HG03060 (cell line): Measurements from ENCODE around the gene THEMIS2.
A peak's percentile ranks its signal among the peaks of the same experiment; 100 is the strongest.
"Not testable (repeated sequence)": the region's sequence is repeated elsewhere in the genome, so short reads cannot be mapped to it uniquely, and the experiment has no call there.

Experiments
- ATAC-seq: cut with Tn5 transposase; IDR thresholded peaks from one replicate; pipeline ENCODE4 v1.9.1; 2021; ENCODE audit warnings: low read depth, moderate number of reproducible peaks; ENCODE audit not compliant: unreplicated experiment

Gene THEMIS2

DNA sequence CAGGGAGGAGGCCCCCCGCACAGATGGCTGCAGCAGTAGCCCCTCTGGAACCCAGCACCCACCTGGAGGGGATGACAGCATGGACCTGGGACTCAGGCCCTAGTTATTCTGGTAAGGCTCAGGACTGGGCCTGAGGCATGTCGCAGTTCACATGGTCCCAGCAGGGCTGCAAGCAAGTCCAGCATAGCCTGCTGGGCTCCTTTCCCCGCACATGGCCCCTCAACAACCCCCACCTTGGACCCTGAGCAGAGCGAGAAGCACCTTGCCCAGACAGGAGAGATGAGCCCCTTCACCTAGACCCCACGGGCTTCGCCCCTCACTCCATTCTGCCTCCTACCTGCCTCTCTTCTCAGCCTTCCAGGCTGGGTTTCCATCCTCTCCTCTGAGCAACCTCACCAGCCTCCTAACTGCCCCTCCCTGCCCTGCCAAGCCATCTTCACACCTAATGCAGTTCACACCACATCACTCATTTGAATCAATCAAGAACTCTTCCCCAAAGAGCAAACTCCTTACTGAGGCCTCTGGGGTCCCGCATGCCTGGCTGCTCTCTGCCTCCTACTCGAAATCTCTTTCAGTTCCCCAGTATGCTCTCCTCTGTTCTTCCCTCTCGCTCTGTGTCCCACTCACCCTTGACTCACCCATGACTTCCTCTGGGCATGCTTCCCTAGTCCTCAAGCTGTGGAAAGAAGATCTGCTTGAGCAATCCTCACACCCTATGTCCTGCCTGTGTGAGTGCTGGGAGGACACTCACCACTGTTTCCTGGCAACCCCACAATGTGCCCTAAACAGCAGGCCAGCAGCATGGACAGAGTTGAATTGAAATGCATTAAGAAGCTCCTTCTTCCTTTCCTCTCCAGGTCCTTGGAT lies 9.4 kb upstream of the THEMIS2 start:
- no peak for ATAC-seq

DNA sequence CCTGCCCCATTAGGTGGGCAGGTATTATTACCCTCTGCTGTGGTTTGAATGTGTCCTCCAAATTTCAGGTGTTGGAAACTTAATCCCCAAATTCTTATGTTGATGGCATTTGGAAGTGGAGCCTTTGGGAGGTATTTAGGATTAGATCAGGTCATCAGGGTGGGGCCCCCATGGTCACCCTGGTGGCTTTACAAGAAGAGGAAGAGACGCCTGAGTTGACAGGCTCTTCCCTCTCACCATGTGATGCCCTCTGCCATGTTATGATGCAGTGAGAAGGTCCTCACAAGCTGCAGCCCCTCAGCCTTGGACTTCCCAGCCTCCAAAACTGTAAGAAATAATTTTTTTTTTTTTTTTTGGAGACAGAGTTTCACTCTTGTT lies 8.8 kb upstream of the THEMIS2 start:
- ATAC-seq, result no peak

DNA sequence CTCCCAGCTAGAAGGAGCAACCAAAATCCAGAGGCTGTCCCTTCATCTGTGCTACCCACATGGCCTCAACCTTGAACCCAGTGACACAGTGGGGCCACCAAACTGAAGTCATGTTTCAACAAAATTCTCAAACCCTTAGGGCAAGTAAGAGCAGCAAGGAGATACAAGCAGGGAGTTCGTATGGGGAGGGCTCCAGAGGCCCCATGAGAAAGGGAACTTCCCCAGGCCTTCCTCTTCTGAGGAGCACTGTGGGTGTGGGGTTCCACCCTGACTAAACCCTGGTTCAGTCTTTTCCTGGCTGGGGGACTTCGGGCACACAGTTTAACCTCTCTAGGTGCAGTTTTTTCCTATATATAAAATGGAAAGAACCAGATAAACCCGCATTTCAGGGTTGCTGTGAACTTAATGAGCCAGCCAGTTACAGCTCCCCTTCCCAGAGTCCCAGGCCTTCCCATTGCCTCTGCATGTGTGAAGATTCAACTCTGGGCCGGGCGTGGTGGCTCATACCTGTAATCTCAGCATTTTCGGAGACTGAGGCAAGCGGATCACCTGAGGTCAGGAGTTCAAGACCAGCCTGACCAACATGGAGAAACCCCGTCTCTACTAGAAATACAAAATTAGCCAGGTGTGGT lies 8.0 kb upstream of the THEMIS2 start:
- no peak for ATAC-seq

- no peak for ATAC-seq
Observed at GRCh38 chr1:27865821-27866220, 6.5 kb upstream of the THEMIS2 start.

DNA sequence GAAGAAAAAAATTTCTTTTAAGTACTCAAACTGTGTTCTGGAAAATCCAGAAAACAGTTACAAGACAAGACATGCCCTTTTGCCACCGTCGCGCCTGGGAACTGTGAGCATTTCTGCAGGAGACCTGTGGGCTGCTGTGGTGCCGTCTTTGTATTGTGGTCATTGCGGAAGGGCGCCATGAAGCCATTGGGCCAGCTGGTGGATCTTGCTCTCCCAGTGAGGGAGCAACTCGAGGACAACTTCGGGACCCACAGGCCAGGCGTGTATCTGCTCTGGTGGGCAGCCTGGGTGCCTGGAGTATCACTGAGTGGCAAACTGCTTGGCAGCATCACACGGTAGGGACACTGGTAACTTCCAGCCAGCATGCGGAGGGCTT lies 3.8 kb upstream of the THEMIS2 start:
- no peak for ATAC-seq

GRCh38 chr1:27868932-27869718 lies 3.2 kb upstream of the THEMIS2 start:
- ATAC-seq, result no peak

DNA sequence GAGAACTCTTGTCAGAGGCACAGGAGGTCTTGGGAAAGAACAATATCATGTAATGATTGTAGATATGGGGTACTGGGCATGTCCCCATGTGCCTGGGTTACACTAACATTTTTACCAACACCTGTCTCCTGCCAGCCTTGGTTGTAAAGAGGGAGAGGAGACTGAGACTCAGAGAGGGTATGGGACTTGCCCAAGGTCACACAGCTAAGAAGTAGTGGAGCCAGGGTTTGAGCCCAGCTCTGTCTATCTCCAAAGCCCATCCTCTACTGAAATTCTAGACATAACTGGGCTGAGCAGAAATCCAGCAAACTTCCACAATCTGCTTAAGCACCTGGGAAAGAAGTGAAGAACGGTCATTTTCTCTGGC lies 2.6 kb upstream of the THEMIS2 start:
- ATAC-seq, result no peak

- ATAC-seq, result not testable (repeated sequence)
Observed at GRCh38 chr1:27871076-27871475, 1.3 kb upstream of the THEMIS2 start.

DNA sequence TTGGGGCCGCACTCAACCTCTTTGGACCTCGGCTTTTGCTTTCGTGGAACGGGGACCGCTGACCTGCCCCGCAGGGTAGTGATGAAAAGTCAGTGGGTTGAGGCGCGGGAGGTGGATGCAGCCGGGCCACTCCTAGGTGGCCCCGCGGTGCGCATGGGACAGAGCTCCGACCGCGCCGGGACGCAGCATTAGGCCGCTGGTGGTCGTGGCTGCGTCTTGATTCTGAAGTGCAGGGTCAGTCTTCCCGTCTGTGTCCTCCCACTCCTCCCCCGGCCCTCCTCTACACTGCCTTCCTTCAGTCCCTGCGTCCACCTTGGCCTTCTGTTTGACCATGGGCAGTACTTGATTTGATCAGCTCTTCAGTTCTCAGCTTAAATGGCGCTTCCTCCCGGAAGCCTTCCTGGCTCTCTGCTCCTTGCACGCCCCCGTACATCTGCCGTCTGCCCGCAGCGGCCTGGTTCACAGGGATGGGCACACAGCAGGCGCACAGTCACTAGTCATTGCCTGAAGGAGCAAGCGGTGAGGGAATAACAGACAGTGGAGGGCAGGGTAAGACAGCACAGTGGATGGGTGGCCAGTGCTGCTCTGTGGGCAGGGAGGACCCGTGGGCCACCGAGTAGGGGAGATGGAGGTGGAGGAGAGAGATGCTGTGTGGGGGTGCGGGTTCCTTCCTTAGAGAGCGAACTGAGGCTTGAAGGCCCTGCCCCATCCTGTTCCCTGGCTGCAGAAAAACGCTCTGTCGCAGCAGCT lies 633 bp downstream of the THEMIS2 start:
- no peak for ATAC-seq

GRCh38 chr1:27873671-27874384 lies 1.5 kb downstream of the THEMIS2 start:
- no peak for ATAC-seq

- no peak for ATAC-seq
Observed at GRCh38 chr1:27876341-27877114, 4.2 kb downstream of the THEMIS2 start.

DNA sequence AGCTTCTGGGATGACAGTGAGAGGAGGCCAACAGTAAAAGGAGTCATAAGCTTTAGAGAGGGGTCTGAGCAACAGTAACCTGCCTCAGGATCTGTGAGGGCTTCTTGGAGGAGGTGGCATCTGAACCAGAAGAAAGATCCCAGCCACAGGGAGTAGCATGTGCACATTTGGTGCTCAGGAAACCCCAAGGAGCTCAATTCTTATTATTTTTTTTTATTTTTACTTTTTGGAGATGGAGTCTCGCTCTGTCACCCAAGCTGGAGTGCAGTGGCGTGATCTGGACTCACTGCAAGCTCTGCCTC lies 4.7 kb downstream of the THEMIS2 start:
- ATAC-seq, result no peak

DNA sequence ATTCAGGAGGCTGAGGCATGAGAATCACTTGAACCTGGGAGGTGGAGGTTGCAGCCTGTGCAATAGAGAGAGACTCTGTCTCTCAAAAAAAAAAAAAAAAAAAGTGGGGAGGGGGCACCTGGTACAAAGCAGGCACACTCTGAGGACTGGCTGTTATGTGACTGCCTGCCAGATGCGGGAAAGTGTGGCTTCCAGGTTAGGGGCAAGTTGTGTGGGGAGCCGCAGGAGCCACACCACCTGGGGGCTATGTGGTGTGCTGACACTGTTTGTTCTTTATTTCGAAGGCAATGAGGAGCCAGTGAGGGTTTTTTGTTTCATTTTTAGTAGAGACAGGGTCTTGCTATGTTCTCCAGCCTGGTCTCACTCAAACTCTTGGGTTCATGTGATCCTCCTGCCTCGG lies 5.7 kb downstream of the THEMIS2 start:
- no peak for ATAC-seq

DNA sequence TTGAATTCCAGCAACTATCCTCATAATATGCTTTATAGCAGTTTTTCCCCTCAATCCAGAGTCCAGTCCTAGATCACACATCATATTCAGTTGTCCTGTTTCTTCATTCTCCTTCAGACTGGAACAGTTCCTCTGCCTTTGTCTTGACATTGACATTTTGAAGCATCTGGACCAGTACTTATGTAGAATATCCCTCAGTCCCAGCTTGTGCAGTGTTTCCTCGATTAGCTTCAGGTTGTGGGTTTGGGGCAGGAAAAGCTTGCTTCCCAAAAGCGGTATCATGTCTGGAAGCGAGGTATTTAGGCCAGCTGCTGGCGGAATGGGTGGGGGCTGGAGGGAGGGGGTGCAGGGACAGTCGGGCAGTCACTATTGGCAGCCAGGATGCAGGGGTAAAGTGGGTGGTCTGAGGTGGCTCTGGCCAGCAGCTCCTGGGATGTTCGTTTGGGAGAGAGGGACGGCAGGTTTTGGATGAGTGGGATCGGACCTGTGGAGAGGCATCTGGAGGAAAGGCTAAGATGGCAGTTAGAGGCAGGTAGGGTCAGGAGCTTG lies 6.5 kb downstream of the THEMIS2 start:
- ATAC-seq, result no peak

DNA sequence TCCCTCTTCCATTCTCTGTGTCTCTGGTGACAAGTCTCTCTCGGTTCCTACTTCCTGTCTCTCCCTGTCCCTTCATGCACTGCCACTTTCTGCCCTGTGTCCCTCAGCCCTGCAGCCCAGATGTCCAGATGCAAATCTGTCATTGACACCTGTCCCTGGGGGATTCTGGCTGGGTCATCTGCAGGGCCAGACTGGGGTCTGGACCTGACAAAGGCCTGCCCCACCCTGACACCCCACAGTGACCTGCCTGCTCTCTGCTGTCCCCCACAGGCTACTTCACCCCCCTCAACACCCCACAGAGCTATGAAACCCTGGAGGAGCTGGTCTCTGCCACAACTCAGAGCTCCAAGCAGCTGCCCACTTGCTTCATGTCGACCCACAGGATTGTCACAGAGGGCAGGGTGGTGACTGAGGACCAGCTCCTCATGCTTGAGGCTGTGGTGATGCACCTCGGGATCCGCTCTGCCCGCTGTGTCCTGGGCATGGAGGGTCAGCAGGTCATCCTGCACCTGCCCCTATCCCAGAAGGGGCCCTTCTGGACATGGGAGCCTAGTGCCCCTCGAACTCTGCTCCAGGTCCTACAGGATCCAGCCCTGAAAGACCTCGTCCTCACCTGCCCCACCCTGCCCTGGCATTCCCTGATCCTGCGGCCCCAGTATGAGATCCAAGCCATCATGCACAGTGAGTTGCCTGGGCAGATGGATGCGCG lies 7.2 kb downstream of the THEMIS2 start:
- no peak for ATAC-seq

DNA sequence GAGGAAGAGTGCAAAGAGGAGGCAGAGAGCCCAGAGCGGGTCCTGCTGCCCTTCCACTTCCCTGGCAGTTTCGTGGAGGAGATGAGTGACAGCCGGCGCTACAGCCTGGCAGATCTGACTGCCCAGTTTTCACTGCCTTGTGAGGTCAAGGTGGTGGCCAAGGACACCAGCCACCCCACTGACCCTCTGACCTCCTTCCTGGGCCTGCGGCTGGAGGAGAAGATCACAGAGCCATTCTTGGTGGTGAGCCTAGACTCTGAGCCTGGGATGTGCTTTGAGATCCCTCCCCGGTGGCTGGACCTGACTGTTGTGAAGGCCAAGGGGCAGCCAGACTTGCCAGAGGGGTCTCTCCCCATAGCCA lies 10.2 kb downstream of the THEMIS2 start:
- ATAC-seq, result no peak

- ATAC-seq, result no peak
Observed at GRCh38 chr1:27883536-27883935, 11.2 kb downstream of the THEMIS2 start.

GRCh38 chr1:27884006-27884954 lies 11.9 kb downstream of the THEMIS2 start:
- peak; percentile 35 for ATAC-seq
